ENCODE measurements around the gene LRRC4. TPM values are rescaled to one million over a fixed set of nuclear protein-coding genes. Genes with fewer than 3 reads are reported as not detected.
A peak's percentile ranks its signal among the peaks of the same experiment; 100 is the strongest.

LRRC4 gene
- total and polyA plus RNA-seq, 2 donors: 0.98 to 3.2 TPM

GRCh38 chr7:128003787-128004186 lies 27.4 kb downstream of the LRRC4 start:
- no peak overlapping the region for H3K27ac ChIP-seq (ENCODE audit: low read depth)
- H3K4me1 ChIP-seq (ENCODE audit: insufficient read depth): no peaks in the 10 kb centered on the region
- H3K36me3 ChIP-seq (ENCODE audit: insufficient read depth): no peaks in the 10 kb centered on the region
- 73% methylated on average over 2 of the region's 2 CpGs for WGBS
- H3K4me3 ChIP-seq (ENCODE audit: low read depth, low read length): no peak overlapping the region
- DNase-seq (ENCODE audit: extremely low spot score): no peak

GRCh38 chr7:128003167-128003566 lies 28.1 kb downstream of the LRRC4 start:
- Histone ChIP-seq H3K27ac (ENCODE audit: low read depth) (no peak overlapping the region), H3K4me1 (ENCODE audit: insufficient read depth) (no peaks in the 10 kb centered on the region), H3K4me3 (ENCODE audit: low read depth, low read length) (no peak overlapping the region), H3K36me3 (ENCODE audit: insufficient read depth) (no peaks in the 10 kb centered on the region)
- WGBS: 80% methylated on average over 3 of the region's 3 CpGs
- no peak for DNase-seq (ENCODE audit: extremely low spot score)

GRCh38 chr7:128000854-128001265 lies 30.4 kb downstream of the LRRC4 start:
- WGBS: 86% methylated on average over 6 of the region's 6 CpGs
- H3K36me3 ChIP-seq (ENCODE audit: insufficient read depth): no peaks in the 10 kb centered on the region
- no peak overlapping the region for H3K4me3 ChIP-seq (ENCODE audit: low read depth, low read length)
- no peak for DNase-seq (ENCODE audit: extremely low spot score)
- H3K27ac ChIP-seq (ENCODE audit: low read depth): no peak overlapping the region
- no peaks in the 10 kb centered on the region for H3K4me1 ChIP-seq (ENCODE audit: insufficient read depth)

- no peak overlapping the region for H3K4me3 ChIP-seq (ENCODE audit: low read depth, low read length)
- H3K4me1 ChIP-seq (ENCODE audit: insufficient read depth): no peaks in the 10 kb centered on the region
- WGBS: 100% methylated on average over 1 of the region's 1 CpG
- H3K36me3 ChIP-seq (ENCODE audit: insufficient read depth): no peaks in the 10 kb centered on the region
- H3K27ac ChIP-seq (ENCODE audit: low read depth): no peak overlapping the region
- DNase-seq (ENCODE audit: extremely low spot score): no peak
These were observed 31.2 kb downstream of the LRRC4 start for GRCh38 chr7:128000048-128000447.

GRCh38 chr7:127998671-127999070 lies 32.6 kb downstream of the LRRC4 start:
- Histone ChIP-seq H3K36me3 (ENCODE audit: insufficient read depth) (no peaks in the 10 kb centered on the region), H3K4me3 (ENCODE audit: low read depth, low read length) (no peak overlapping the region), H3K27ac (ENCODE audit: low read depth) (no peak overlapping the region), H3K4me1 (ENCODE audit: insufficient read depth) (no peaks in the 10 kb centered on the region)
- 89% methylated on average over 2 of the region's 2 CpGs for WGBS
- DNase-seq (ENCODE audit: extremely low spot score): no peak

- no peaks in the 10 kb centered on the region for H3K36me3 ChIP-seq (ENCODE audit: insufficient read depth)
These were observed 33.9 kb downstream of the LRRC4 start for GRCh38 chr7:127997226-127997922.

GRCh38 chr7:127996253-127997071 lies 34.8 kb downstream of the LRRC4 start:
- H3K27ac ChIP-seq (ENCODE audit: low read depth): no peak overlapping the region
- H3K4me1 ChIP-seq (ENCODE audit: insufficient read depth): no peaks in the 10 kb centered on the region
- no peak overlapping the region for H3K4me3 ChIP-seq (ENCODE audit: low read depth, low read length)
- DNase-seq (ENCODE audit: extremely low spot score): no peak
- 80% methylated on average over 11 of the region's 11 CpGs for WGBS
- no peaks in the 10 kb centered on the region for H3K36me3 ChIP-seq (ENCODE audit: insufficient read depth)

More at GRCh38 chr7:127997226-127997922, 33.9 kb downstream of the LRRC4 start:
- no peaks in the 10 kb centered on the region for H3K4me1 ChIP-seq (ENCODE audit: insufficient read depth)
- no peak overlapping the region for H3K27ac ChIP-seq (ENCODE audit: low read depth)
- DNase-seq (ENCODE audit: extremely low spot score): no peak
- H3K4me3 ChIP-seq (ENCODE audit: low read depth, low read length): no peak overlapping the region
- WGBS: 72% methylated on average over 4 of the region's 4 CpGs

- H3K4me3 ChIP-seq (ENCODE audit: low read depth, low read length): no peak overlapping the region
- no peak overlapping the region for H3K27ac ChIP-seq (ENCODE audit: low read depth)
- WGBS: 38% methylated on average over 3 of the region's 3 CpGs
- H3K4me1 ChIP-seq (ENCODE audit: insufficient read depth): no peaks in the 10 kb centered on the region
- DNase-seq (ENCODE audit: extremely low spot score): no peak
- no peaks in the 10 kb centered on the region for H3K36me3 ChIP-seq (ENCODE audit: insufficient read depth)
These were observed 35.4 kb downstream of the LRRC4 start for GRCh38 chr7:127995881-127996215.

- no peak overlapping the region for H3K4me3 ChIP-seq (ENCODE audit: low read depth, low read length)
- no peaks in the 10 kb centered on the region for H3K4me1 ChIP-seq (ENCODE audit: insufficient read depth)
- no peak overlapping the region for H3K27ac ChIP-seq (ENCODE audit: low read depth)
- peak; percentile 18 for DNase-seq (ENCODE audit: extremely low spot score)
- no peaks in the 10 kb centered on the region for H3K36me3 ChIP-seq (ENCODE audit: insufficient read depth)
- 23% methylated on average over 3 of the region's 3 CpGs for WGBS
These were observed 35.9 kb downstream of the LRRC4 start for GRCh38 chr7:127995156-127995880.

GRCh38 chr7:127993987-127994386 lies 37.2 kb downstream of the LRRC4 start:
- H3K36me3 ChIP-seq (ENCODE audit: insufficient read depth): no peaks in the 10 kb centered on the region

GRCh38 chr7:127993317-127993716 lies 37.9 kb downstream of the LRRC4 start:
- Histone ChIP-seq H3K4me1 (ENCODE audit: insufficient read depth) (no peaks in the 10 kb centered on the region), H3K36me3 (ENCODE audit: insufficient read depth) (no peaks in the 10 kb centered on the region), H3K4me3 (ENCODE audit: low read depth, low read length) (no peak overlapping the region), H3K27ac (ENCODE audit: low read depth) (no peak overlapping the region)
- no peak for DNase-seq (ENCODE audit: extremely low spot score)
- 95% methylated on average over 6 of the region's 6 CpGs for WGBS

More at GRCh38 chr7:127993987-127994386, 37.2 kb downstream of the LRRC4 start:
- Histone ChIP-seq H3K4me3 (ENCODE audit: low read depth, low read length) (no peak overlapping the region), H3K4me1 (ENCODE audit: insufficient read depth) (no peaks in the 10 kb centered on the region), H3K27ac (ENCODE audit: low read depth) (no peak overlapping the region)
- 93% methylated on average over 5 of the region's 5 CpGs for WGBS
- DNase-seq (ENCODE audit: extremely low spot score): no peak

GRCh38 chr7:127988751-127989150 lies 42.5 kb downstream of the LRRC4 start:
- 31% methylated on average over 1 of the region's 1 CpG for WGBS
- Histone ChIP-seq H3K4me3 (ENCODE audit: low read depth, low read length) (no peak overlapping the region), H3K27ac (ENCODE audit: low read depth) (no peak overlapping the region), H3K36me3 (ENCODE audit: insufficient read depth) (no peaks in the 10 kb centered on the region), H3K4me1 (ENCODE audit: insufficient read depth) (no peaks in the 10 kb centered on the region)
- no peak for DNase-seq (ENCODE audit: extremely low spot score)

- DNase-seq (ENCODE audit: extremely low spot score): no peak
- 43% methylated on average over 4 of the region's 4 CpGs for WGBS
These were observed 44.4 kb downstream of the LRRC4 start for GRCh38 chr7:127986581-127987521.

More at GRCh38 chr7:127986581-127987521, 44.4 kb downstream of the LRRC4 start:
- no peak overlapping the region for H3K4me3 ChIP-seq (ENCODE audit: low read depth, low read length)
- no peaks in the 10 kb centered on the region for H3K36me3 ChIP-seq (ENCODE audit: insufficient read depth)
- H3K27ac ChIP-seq (ENCODE audit: low read depth): no peak overlapping the region
- H3K4me1 ChIP-seq (ENCODE audit: insufficient read depth): no peaks in the 10 kb centered on the region
